Kidney epithelial cell (primary cell): ENCODE data around the gene KLHL1. TPM values are rescaled to one million over a fixed set of nuclear protein-coding genes. Genes with fewer than 3 reads are reported as not detected.

Source experiments
- DNase-seq: peaks from one replicate; pipeline ENCODE4 v3.0.0-alpha.2; 2010; ENCODE audit warnings: low read depth
- H3K27me3 ChIP-seq: 2 replicates; pipeline ENCODE4 v1.6.0; 2011; ENCODE audit warnings: low read length; ENCODE audit not compliant: control insufficient read depth, insufficient read depth
- H3K36me3 ChIP-seq: 2 replicates; pipeline ENCODE4 v1.5.1; 2011; ENCODE audit warnings: low read length; ENCODE audit not compliant: control insufficient read depth, insufficient read depth
- H3K4me3 ChIP-seq: 2 replicates; pipeline ENCODE4 v1.5.1; 2011; ENCODE audit warnings: low read depth, mild to moderate bottlenecking, control low read depth, low read length
- total RNA-seq: library from RNA; depleted of rRNA; stranded (reverse); fragments of >200 nt; gene quantifications from 2 replicates; pipeline ENCODE4 v1.2.3, GENCODE V29; 2015
- TF ChIP-seq, protein P1 (sequence below): IDR thresholded peaks from 2 replicates; pipeline ENCODE4 v1.5.1; 2011; ENCODE audit warnings: mild to moderate bottlenecking, moderate library complexity, low read length, control low read depth, inconsistent platforms; ENCODE audit not compliant: insufficient read depth, poor library complexity, severe bottlenecking

Gene KLHL1
- total RNA-seq, 1 donor from 2014 or later = not detected

DNA sequence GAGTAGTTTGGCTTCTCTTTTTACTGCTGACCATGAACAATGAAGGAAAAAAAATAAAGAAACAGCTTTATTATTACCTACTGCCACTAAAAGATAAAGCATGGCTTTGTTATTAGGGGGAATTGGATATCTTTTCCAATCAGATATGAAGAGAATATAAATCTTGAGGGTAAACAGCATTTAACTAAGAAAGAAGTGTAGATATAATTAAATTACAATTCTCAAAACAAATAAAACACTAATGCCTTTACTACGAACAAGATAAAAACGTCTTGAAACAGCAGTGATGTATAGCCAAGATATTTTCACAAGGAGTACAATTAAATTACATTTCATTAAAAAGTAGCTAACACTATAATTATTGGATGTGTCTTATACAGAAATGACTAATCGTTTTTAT lies 426.5 kb downstream of the KLHL1 start:
- no peak overlapping the region for H3K4me3 ChIP-seq
- TF ChIP-seq, protein P1, sequence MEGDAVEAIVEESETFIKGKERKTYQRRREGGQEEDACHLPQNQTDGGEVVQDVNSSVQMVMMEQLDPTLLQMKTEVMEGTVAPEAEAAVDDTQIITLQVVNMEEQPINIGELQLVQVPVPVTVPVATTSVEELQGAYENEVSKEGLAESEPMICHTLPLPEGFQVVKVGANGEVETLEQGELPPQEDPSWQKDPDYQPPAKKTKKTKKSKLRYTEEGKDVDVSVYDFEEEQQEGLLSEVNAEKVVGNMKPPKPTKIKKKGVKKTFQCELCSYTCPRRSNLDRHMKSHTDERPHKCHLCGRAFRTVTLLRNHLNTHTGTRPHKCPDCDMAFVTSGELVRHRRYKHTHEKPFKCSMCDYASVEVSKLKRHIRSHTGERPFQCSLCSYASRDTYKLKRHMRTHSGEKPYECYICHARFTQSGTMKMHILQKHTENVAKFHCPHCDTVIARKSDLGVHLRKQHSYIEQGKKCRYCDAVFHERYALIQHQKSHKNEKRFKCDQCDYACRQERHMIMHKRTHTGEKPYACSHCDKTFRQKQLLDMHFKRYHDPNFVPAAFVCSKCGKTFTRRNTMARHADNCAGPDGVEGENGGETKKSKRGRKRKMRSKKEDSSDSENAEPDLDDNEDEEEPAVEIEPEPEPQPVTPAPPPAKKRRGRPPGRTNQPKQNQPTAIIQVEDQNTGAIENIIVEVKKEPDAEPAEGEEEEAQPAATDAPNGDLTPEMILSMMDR = no peak
- no peaks in the 10 kb centered on the region for H3K27me3 ChIP-seq
- DNase-seq = no peak
- no peaks in the 10 kb centered on the region for H3K36me3 ChIP-seq

DNA sequence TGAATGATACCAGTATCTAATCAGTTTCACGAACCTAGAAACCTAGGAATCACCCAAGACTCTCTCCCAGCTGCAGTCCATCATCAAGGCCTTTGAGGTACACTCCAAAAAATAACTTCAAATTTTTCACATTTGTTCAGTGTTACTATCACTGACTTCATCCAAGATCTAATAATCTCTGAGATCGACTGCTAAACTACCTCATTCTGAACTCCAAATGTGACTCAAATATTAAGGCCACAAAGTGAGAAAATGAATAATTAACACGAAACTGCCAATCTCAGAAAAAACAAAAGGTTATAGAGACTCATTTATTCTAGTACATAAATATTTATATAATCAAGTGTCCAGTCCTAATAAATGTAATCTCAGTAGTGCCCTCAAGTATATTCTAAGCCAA lies 430.9 kb downstream of the KLHL1 start:
- no peak for DNase-seq
- TF ChIP-seq, protein P1 = no peak
- Histone ChIP-seq H3K27me3 (no peaks in the 10 kb centered on the region), H3K4me3 (no peak overlapping the region), H3K36me3 (no peaks in the 10 kb centered on the region)

DNA sequence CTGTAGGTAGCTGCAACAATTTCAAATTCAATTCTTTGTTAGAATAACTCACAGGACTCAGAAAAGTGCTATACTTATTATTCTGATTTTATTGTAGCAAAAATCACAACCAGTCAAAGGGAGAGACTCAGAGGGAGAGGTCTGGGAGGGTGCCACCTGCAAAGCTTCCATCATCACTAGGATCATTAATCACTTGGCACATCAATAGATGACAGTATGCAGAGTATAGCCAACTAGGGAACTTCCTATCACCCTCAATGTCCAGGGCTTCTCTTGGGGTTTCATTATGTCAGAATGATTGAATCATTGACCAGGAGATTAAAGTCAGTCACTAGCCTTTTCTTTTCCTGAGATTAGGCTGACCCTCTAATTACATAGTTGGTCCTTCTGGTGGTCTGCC lies 432.0 kb downstream of the KLHL1 start:
- H3K27me3 ChIP-seq = no peaks in the 10 kb centered on the region
- no peak overlapping the region for H3K4me3 ChIP-seq
- DNase-seq = no peak
- TF ChIP-seq, protein P1 = no peak
- no peaks in the 10 kb centered on the region for H3K36me3 ChIP-seq

DNA sequence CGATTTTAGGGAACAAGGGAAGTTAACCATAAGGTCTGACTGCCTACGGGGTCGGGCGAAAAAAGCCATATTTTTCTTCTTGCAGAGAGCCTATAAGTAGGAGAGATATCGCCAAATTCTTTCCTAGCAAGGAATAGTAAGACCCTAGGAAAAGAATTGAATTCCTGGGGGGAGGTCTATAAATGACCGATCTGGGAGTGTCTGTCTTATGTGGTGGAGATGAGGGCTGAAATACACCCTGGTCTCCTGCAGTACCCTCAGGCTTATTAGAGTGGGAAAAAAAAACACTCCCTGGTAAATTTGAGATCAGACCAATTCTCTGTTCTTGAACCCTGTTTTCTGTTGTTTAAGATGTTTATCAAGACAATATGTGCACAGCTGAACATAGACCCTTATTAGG lies 448.1 kb downstream of the KLHL1 start:
- TF ChIP-seq, protein P1 = no peak

DNA sequence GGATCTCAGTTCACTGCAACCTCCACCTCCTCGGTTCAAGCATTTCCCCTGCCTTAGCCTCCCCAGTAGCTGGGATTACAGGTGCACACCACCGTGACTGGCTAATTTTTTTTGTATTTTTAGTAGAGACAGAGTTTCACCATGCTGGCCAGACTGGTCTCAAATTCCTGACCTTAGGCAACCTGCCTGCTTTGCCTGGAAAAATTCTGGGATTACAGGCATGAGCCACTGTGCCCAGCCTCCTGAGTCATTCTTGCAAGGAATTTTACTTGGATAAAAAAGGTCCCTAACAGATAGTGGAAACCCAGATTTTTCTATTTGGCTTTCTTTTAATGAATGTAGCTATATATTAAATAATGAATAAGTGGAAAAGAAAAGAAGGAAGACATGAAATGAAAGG lies 450.6 kb downstream of the KLHL1 start:
- DNase-seq = no peak
- Histone ChIP-seq H3K27me3 (no peaks in the 10 kb centered on the region), H3K36me3 (no peaks in the 10 kb centered on the region), H3K4me3 (no peak overlapping the region)
- TF ChIP-seq, protein P1 = no peak

More for the DNA sequence above, 448.1 kb downstream of the KLHL1 start:
- no peaks in the 10 kb centered on the region for H3K27me3 ChIP-seq
- no peaks in the 10 kb centered on the region for H3K36me3 ChIP-seq
- DNase-seq = no peak
- no peak overlapping the region for H3K4me3 ChIP-seq

DNA sequence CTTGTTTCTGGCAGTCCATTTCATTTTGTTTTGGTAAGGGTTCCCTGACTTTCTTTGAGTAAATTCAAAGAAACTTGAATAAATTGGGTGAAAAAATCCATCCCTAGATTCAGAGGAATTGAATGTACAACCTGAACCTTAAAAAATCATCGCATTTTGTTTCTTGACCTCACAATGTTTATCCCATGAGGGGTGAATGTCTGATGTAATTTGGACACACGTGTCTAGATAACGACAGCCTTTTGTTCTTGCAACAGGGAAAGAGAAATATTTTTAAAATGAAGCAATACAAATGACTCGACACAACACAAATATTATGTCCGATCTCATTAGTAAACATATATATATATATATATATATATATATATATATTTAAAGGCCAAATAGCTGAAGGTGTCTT lies 453.9 kb downstream of the KLHL1 start:
- TF ChIP-seq, protein P1 = no peak
- Histone ChIP-seq H3K4me3 (no peak overlapping the region), H3K27me3 (no peaks in the 10 kb centered on the region), H3K36me3 (no peaks in the 10 kb centered on the region)
- DNase-seq = no peak
